IMR-90 (cell line): ENCODE results near the gene FST. TPM values are rescaled to one million over a fixed set of nuclear protein-coding genes. Genes with fewer than 3 reads are reported as not detected.

Experiments
- BHLHE40 ChIP-seq: fragments of 150-350 bp; IDR thresholded peaks from 2 replicates; pipeline ENCODE4 v1.6.1; 2016; ENCODE audit warnings: mild to moderate bottlenecking, low read depth, low read length
- RFX5 ChIP-seq: IDR thresholded peaks from 2 replicates; pipeline ENCODE4 v1.8.0; 2012; ENCODE audit warnings: low read depth, mild to moderate bottlenecking, low read length, moderate library complexity
- SMC3 ChIP-seq: fragments of 150-350 bp; IDR thresholded peaks from 2 replicates; pipeline ENCODE4 v1.6.1; 2016; ENCODE audit warnings: low read depth, mild to moderate bottlenecking, antibody characterized with exemption, low read length, moderate library complexity
- polyA plus RNA-seq, 3 experiments: library from polyadenylated mRNA; depleted of rRNA; stranded (reverse); fragments of >200 nt; gene quantifications; 2 replicates each; pipeline ENCODE4 v1.2.3, GENCODE V29; 2012; ENCODE audit warnings: low replicate concordance in 1 of 3
- total RNA-seq: library from RNA; depleted of rRNA; stranded (reverse); fragments of >200 nt; gene quantifications from 2 replicates; pipeline ENCODE4 v1.2.3, GENCODE V29; 2012

FST gene
- total and polyA plus RNA-seq, 2 of the 4 experiments (the other 2 are of a cell fraction) = 141 to 195 TPM

GRCh38 chr5:53476531-53477480 is 3.6 kb upstream of the FST start (continued):
- no peak for TF ChIP-seq RFX5
- TF ChIP-seq SMC3 = no peak
- TF ChIP-seq BHLHE40 = no peak
